HCT116 (cell line): ENCODE measurements around the gene S100PBP. TPM values are rescaled to one million over a fixed set of nuclear protein-coding genes. Genes with fewer than 3 reads are reported as not detected.

Source experiments
- ATAC-seq: fragments of 200-7000 bp; cut with Tn5 transposase; 2 replicates; pipeline ENCODE4 v1.9.1; 2020; ENCODE audit warnings: mild to moderate bottlenecking, moderate library complexity
- BruUV-seq: library from RNA; stranded (reverse); fragments of 400-500 nt; replicated peaks from 2 replicates; lab custom pipeline; 2021; lab: Mats Ljungman, UMichigan
- CTCF ChIA-PET: fragments of 300-600 bp; sonication (Branson Sonifier 250); formaldehyde crosslinking; loops from one replicate; lab custom pipeline; 2021; ENCODE audit warnings: antibody characterized with exemption; lab: Charles Lee
- POLR2A ChIA-PET: fragments of 300-600, 350-600 bp; sonication (Branson Sonifier 250); formaldehyde crosslinking; loops from one replicate; lab custom pipeline; 2021; ENCODE audit warnings: antibody characterized with exemption; lab: Charles Lee
- RAD21 ChIA-PET, 2 experiments: fragments of 300-600 bp; sonication (Branson Sonifier 250); formaldehyde crosslinking; loops; one replicate each; lab custom pipeline; 2023; ENCODE audit warnings: low total read pairs in 2 of 2; ENCODE audit not compliant: uncharacterized antibody in 2 of 2, unreplicated experiment in 2 of 2, low non-redundant PET in 1 of 2; lab: Charles Lee
- DNase-seq: peaks from one replicate; pipeline ENCODE4 v3.0.0-alpha.2; 2010; ENCODE audit warnings: low read depth, low spot score
- H2AFZ ChIP-seq: fragments of 200-600 bp; shearing (Covaris generic), sonication (generic); 2 replicates; pipeline ENCODE4 v1.6.1; 2017; ENCODE audit warnings: low read depth, mixed run types, mixed read lengths, antibody characterized with exemption, low read length; ENCODE audit not compliant: poor library complexity, severe bottlenecking
- H3K27ac ChIP-seq: 2 replicates; pipeline ENCODE4 v1.5.1; 2012; ENCODE audit warnings: low read depth, low read length
- H3K27me3 ChIP-seq: fragments of 200-600 bp; sonication (generic); 2 replicates; pipeline ENCODE4 v1.6.1; 2016; ENCODE audit warnings: mixed run types, low read length, mixed read lengths; ENCODE audit not compliant: insufficient read depth
- H3K36me3 ChIP-seq, 2 experiments: fragments of 200-500 bp in 1 of 2; fragments of 200-600 bp in 1 of 2; sonication (Bioruptor generic) in 1 of 2; sonication (generic) in 1 of 2; 2 replicates each; pipeline versions ENCODE4 v1.5.1 to v1.6.1; 2014 to 2016; ENCODE audit warnings: low read length in 2 of 2, inconsistent platforms in 1 of 2, mixed read lengths in 1 of 2, mixed run types in 1 of 2; ENCODE audit not compliant: insufficient read depth in 2 of 2, control insufficient read depth in 1 of 2
- H3K4me1 ChIP-seq, 2 experiments: fragments of 200-600 bp in 1 of 2; sonication (generic) in 1 of 2; 2 replicates each; pipeline versions ENCODE4 v1.5.1 to v1.6.1; 2012 to 2017; ENCODE audit warnings: low read length in 2 of 2, inconsistent platforms in 1 of 2, mild to moderate bottlenecking in 1 of 2, mixed read lengths in 1 of 2, mixed run types in 1 of 2, moderate library complexity in 1 of 2; ENCODE audit not compliant: insufficient read depth in 2 of 2, control insufficient read depth in 1 of 2
- H3K4me2 ChIP-seq: fragments of 200-600 bp; sonication (generic); 2 replicates; pipeline ENCODE4 v1.6.1; 2017; ENCODE audit warnings: mixed run types, low read length, mixed read lengths
- H3K4me3 ChIP-seq, 2 experiments: fragments of 200-600 bp in 1 of 2; sonication (generic) in 1 of 2; replicated peaks in 1 of 2; 2 replicates each; pipeline ENCODE4 v1.5.1; 2011 to 2016; ENCODE audit warnings: low read length in 2 of 2, control low read depth in 1 of 2, low read depth in 1 of 2, mild to moderate bottlenecking in 1 of 2, mixed read lengths in 1 of 2, mixed run types in 1 of 2
- H3K79me2 ChIP-seq: fragments of 200-600 bp; sonication (generic); 2 replicates; pipeline ENCODE4 v1.6.1; 2017; ENCODE audit warnings: mild to moderate bottlenecking, mixed run types, low read length, moderate library complexity, mixed read lengths; ENCODE audit not compliant: insufficient read depth
- H3K9ac ChIP-seq: fragments of 200-600 bp; sonication (generic); 2 replicates; pipeline ENCODE4 v1.6.1; 2016; ENCODE audit warnings: low read length, mixed read lengths
- H3K9me2 ChIP-seq: fragments of 200-600 bp; sonication (generic), shearing (Covaris generic); 2 replicates; pipeline ENCODE4 v1.6.1; 2017; ENCODE audit warnings: mixed run types, mild to moderate bottlenecking, moderate library complexity; ENCODE audit not compliant: insufficient read depth
- H3K9me3 ChIP-seq, 2 experiments: fragments of 200-500 bp in 1 of 2; fragments of 200-600 bp in 1 of 2; sonication (Bioruptor generic) in 1 of 2; sonication (generic) in 1 of 2; 2 replicates each; pipeline ENCODE4 v1.6.1; 2014 to 2017; ENCODE audit warnings: low read length in 2 of 2, mixed read lengths in 2 of 2, inconsistent platforms in 1 of 2, low read depth in 1 of 2, mild to moderate bottlenecking in 1 of 2, mixed run types in 1 of 2, moderate library complexity in 1 of 2; ENCODE audit not compliant: control insufficient read depth in 1 of 2, insufficient read depth in 1 of 2
- H4K20me1 ChIP-seq: fragments of 200-600 bp; sonication (generic), shearing (Covaris generic); 2 replicates; pipeline ENCODE4 v1.6.1; 2017; ENCODE audit warnings: mixed run types, mild to moderate bottlenecking, moderate library complexity; ENCODE audit not compliant: insufficient read depth
- ATF3 ChIP-seq: IDR thresholded peaks from 2 replicates; pipeline ENCODE4 v1.6.1; 2012
- EZH2 ChIP-seq: fragments of 200-600 bp; sonication (generic); IDR thresholded peaks from 2 replicates; pipeline ENCODE4 v1.6.1; 2017; ENCODE audit warnings: antibody characterized with exemption, mixed run types
- JUND ChIP-seq: IDR thresholded peaks from 2 replicates; pipeline ENCODE4 v1.6.1; 2012
- POLR2AphosphoS5 ChIP-seq: IDR thresholded peaks from 2 replicates; pipeline ENCODE4 v1.6.1; 2011; ENCODE audit warnings: mild to moderate bottlenecking, low read depth, low read length, moderate library complexity
- RAD21 ChIP-seq: IDR thresholded peaks from 2 replicates; pipeline ENCODE4 v1.6.1; 2012; ENCODE audit warnings: low read depth, mild to moderate bottlenecking
- REST ChIP-seq: IDR thresholded peaks from 2 replicates; pipeline ENCODE4 v1.6.1; 2012; ENCODE audit warnings: low read depth
- SP1 ChIP-seq: IDR thresholded peaks from 2 replicates; pipeline ENCODE4 v1.6.1; 2012; ENCODE audit warnings: low read depth
- ZFX ChIP-seq: fragments of 450-650 bp; IDR thresholded peaks from 2 replicates; pipeline ENCODE4 v1.6.1; 2017
- intact Hi-C: fragments of 100-400 bp; cut with micrococcal nuclease; formaldehyde crosslinking; loops from 2 replicates; pipeline ENCODE4 v1.10.0; 2022
- total RNA-seq: library from RNA; stranded (reverse); gene quantifications from one replicate; pipeline ENCODE4 v1.2.1, GENCODE V29; 2021; ENCODE audit not compliant: unreplicated experiment
- TF ChIP-seq, protein P1 (sequence below), 3 experiments: fragments of 200-600 bp in 1 of 3; sonication (generic) in 1 of 3; IDR thresholded peaks in 2 of 3; conservative IDR thresholded peaks in 1 of 3; 2 replicates each; pipeline ENCODE4 v1.5.1; 2012 to 2017; ENCODE audit warnings: low read depth in 2 of 3, low read length in 2 of 3, antibody characterized with exemption in 1 of 3, borderline replicate concordance in 1 of 3, control low read depth in 1 of 3, mild to moderate bottlenecking in 1 of 3, mixed read lengths in 1 of 3, mixed run types in 1 of 3, moderate library complexity in 1 of 3; ENCODE audit not compliant: insufficient read depth in 1 of 3

The S100PBP gene
- total RNA-seq, 1 experiment from 2014 or later = 38.2 TPM

- no peaks in the 10 kb centered on the region for H4K20me1 ChIP-seq
- TF ChIP-seq, protein P1, sequence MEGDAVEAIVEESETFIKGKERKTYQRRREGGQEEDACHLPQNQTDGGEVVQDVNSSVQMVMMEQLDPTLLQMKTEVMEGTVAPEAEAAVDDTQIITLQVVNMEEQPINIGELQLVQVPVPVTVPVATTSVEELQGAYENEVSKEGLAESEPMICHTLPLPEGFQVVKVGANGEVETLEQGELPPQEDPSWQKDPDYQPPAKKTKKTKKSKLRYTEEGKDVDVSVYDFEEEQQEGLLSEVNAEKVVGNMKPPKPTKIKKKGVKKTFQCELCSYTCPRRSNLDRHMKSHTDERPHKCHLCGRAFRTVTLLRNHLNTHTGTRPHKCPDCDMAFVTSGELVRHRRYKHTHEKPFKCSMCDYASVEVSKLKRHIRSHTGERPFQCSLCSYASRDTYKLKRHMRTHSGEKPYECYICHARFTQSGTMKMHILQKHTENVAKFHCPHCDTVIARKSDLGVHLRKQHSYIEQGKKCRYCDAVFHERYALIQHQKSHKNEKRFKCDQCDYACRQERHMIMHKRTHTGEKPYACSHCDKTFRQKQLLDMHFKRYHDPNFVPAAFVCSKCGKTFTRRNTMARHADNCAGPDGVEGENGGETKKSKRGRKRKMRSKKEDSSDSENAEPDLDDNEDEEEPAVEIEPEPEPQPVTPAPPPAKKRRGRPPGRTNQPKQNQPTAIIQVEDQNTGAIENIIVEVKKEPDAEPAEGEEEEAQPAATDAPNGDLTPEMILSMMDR (IDR thresholded peaks at IDR 0.05 in 2 of 3, conservative IDR thresholded peaks at IDR 0.05 in 1 of 3; ENCODE audit: borderline replicate concordance in 1 of 3, insufficient read depth in 1 of 3, low read depth in 2 of 3, low read length in 2 of 3) = no peak
- TF ChIP-seq EZH2 = no peak
- TF ChIP-seq REST = no peak
- no peak for TF ChIP-seq ATF3
- TF ChIP-seq ZFX = no peak
- TF ChIP-seq SP1 = no peak
- no peak for TF ChIP-seq JUND
- no peak for TF ChIP-seq POLR2AphosphoS5
- no peak for TF ChIP-seq RAD21
- TF ChIP-seq, all 23 proteins: peak for 0
- H3K36me3 ChIP-seq = peaks cover 0 to 8% of the 10 kb centered on the region in 2 experiments; a peak in 2 of 4 replicates
- CTCF ChIA-PET = no interaction called here
- no peak overlapping the region for H2AFZ ChIP-seq
- peaks cover 11 to 23% of the 10 kb centered on the region in 2 experiments; a peak in 3 of 4 replicates for H3K4me1 ChIP-seq
- POLR2A ChIA-PET = interaction anchor here (0.5 kb wide), 1 partner anchor 428 kb away, joined by 5 read pairs; no protein-coding TSS in a partner anchor
- no TSS peak for BruUV-seq
- H3K4me2 ChIP-seq = no peak overlapping the region
- no peaks in the 10 kb centered on the region for H3K9me2 ChIP-seq
- no peak overlapping the region for H3K27ac ChIP-seq
- no peak for ATAC-seq
- H3K27me3 ChIP-seq = no peaks in the 10 kb centered on the region
- intact Hi-C loops = no loop called here
- no peak overlapping the region for H3K4me3 ChIP-seq
- RAD21 ChIA-PET = no interaction called here
- DNase-seq = no peak
- no peaks in the 10 kb centered on the region for H3K9me3 ChIP-seq
- no peak overlapping the region for H3K9ac ChIP-seq
- H3K79me2 ChIP-seq = peaks cover 2% of the 10 kb centered on the region; the same call in 1 of the 2 replicates
Observed at GRCh38 chr1:32895325-32896215, 78.1 kb downstream of the S100PBP start.
